GM10248 (cell line): ENCODE measurements around the gene PWWP2A.
"Not testable (repeated sequence)": the region's sequence is repeated elsewhere in the genome, so short reads cannot be mapped to it uniquely, and the experiment has no call there.

Source experiments
- CTCF ChIA-PET: fragments of 300-600 bp; sonication (Branson Sonifier 250); formaldehyde crosslinking; extraction: SDS; loops from one replicate; lab custom pipeline; 2021; ENCODE audit warnings: antibody characterized with exemption; lab: Yijun Ruan, JAX
- POLR2A ChIA-PET: fragments of 350-650 bp; sonication (Branson Sonifier 250); formaldehyde crosslinking; extraction: SDS; loops from one replicate; lab custom pipeline; 2020; ENCODE audit warnings: antibody characterized with exemption; lab: Yijun Ruan, JAX
- DNase-seq: peaks from one replicate; pipeline ENCODE4 v3.0.0; 2012; ENCODE audit errors: extremely low spot score
- CTCF ChIP-seq: IDR thresholded peaks from 2 replicates; pipeline ENCODE4 v1.5.1; 2012; ENCODE audit warnings: mild to moderate bottlenecking, low read depth; ENCODE audit errors: extremely low read depth, missing control alignments, control extremely low read depth

PWWP2A gene

GRCh38 chr5:160162910-160163309, 43.7 kb upstream of the PWWP2A start:
- CTCF ChIA-PET, result no interaction called here
- POLR2A ChIA-PET, result no interaction called here
- no peak for TF ChIP-seq CTCF
- no peak for DNase-seq

GRCh38 chr5:160161626-160162025, 42.4 kb upstream of the PWWP2A start:
- ChIA-PET POLR2A (interaction anchor here (0.6 kb wide), 1 partner anchor 53 kb away, joined by 10 read pairs; no protein-coding TSS in a partner anchor), CTCF (no interaction called here)
- DNase-seq, result no peak
- no peak for TF ChIP-seq CTCF

- DNase-seq, POLR2A ChIA-PET: not testable (repeated sequence)
- CTCF ChIA-PET, result interaction anchor here (1.5 kb wide), 1 partner anchor 9 kb away, joined by 5 read pairs; no protein-coding TSS in a partner anchor
These were observed 41.6 kb upstream of the PWWP2A start for GRCh38 chr5:160160875-160161274.

GRCh38 chr5:160159991-160160792, 40.9 kb upstream of the PWWP2A start:
- CTCF ChIA-PET, result interaction anchor here (0.8 to 1.6 kb wide), 7 partner anchors 9 to 708 kb away, joined by 3 to 5 read pairs (median 3); no protein-coding TSS in a partner anchor
- POLR2A ChIA-PET, result no interaction called here
- no peak for TF ChIP-seq CTCF
- peak; percentile 34 for DNase-seq

- CTCF ChIA-PET, result interaction anchor here (1.0 kb wide), 1 partner anchor 136 kb away, joined by 3 read pairs; no protein-coding TSS in a partner anchor
- TF ChIP-seq CTCF, result no peak
- DNase-seq, result no peak
- POLR2A ChIA-PET, result interaction anchor here (0.7 kb wide), 1 partner anchor 15 kb away, joined by 5 read pairs; no protein-coding TSS in a partner anchor
These were observed 38.8 kb upstream of the PWWP2A start for GRCh38 chr5:160158087-160158486.

- CTCF ChIA-PET, result no interaction called here
These were observed 35.9 kb upstream of the PWWP2A start for GRCh38 chr5:160155017-160155750.

More at GRCh38 chr5:160155017-160155750, 35.9 kb upstream of the PWWP2A start:
- no peak for DNase-seq
- POLR2A ChIA-PET, result interaction anchor here (0.6 kb wide), 1 partner anchor 21 kb away, joined by 5 read pairs; no protein-coding TSS in a partner anchor
- no peak for TF ChIP-seq CTCF
